NCI-H69 (cell line): Measurements from ENCODE around the gene SNX12.

Source experiments
- DNase-seq: peaks from one replicate; lab custom pipeline; 2025; lab: John Stamatoyannopoulos, UW

SNX12 gene

GRCh38 chrX:71068044-71068918 lies at the start of gene SNX12:
TSS of gene SNX12 (minus strand) at chrX:71068334. CDS start at chrX:71068306, 28 bp downstream.
- peak; percentile 96 for DNase-seq

DNA sequence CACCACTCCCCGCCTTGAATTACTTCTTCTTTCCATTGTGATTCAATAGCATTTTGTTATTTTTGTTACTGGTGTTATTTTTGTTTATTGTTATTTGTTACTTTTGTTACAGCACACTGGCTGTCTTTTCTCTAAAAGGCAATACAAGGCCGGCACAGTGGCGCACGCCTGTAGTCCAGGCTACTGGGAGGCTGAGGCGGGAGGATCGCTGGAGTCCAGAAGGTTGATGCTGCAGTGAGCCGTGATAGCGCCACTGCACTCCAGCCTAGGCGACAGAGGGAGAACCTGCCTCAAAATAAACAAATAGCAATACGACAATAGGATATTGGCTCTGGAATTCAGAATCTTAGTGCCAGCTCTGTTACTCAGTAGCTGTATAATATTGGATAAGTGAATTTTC lies 49.2 kb upstream of the SNX12 start:
- DNase-seq: no peak

DNA sequence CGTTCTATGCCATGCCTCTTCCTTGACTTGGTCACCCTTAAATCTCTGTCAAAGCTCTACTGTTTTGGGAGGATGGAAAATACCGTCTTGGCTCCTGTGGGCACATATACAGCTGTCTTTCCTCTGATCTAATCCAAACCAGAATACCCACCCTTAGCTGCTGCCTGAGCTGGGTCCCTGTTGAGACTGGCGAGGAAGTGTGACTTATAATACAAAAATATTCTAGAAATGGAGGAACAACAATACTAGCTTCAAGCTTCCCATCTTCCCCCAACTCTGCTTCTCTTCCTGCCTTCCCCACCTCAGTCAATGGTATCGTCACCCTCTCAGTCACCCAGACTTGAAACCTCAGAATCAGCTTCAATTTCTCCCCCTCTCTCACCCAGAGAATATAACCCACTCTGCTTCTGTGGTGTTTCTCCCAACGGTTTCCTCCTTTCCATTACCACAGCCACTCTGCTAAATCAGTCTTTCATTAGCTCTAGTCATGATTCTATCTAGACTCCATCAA lies 43.8 kb upstream of the SNX12 start:
- DNase-seq: no peak

GRCh38 chrX:71111141-71111843 lies 43.2 kb upstream of the SNX12 start, which contains the start of gene IL2RG:
TSS of gene IL2RG (minus strand) at chrX:71111577. CDS start at chrX:71111539, 38 bp downstream.
- DNase-seq: peak; percentile 22

GRCh38 chrX:71109051-71109450 lies 40.9 kb upstream of the SNX12 start:
- DNase-seq: no peak

- DNase-seq: no peak
These were observed 39.7 kb upstream of the SNX12 start for GRCh38 chrX:71107762-71108360.

GRCh38 chrX:71107245-71107644 lies 39.1 kb upstream of the SNX12 start:
- DNase-seq: no peak

DNA sequence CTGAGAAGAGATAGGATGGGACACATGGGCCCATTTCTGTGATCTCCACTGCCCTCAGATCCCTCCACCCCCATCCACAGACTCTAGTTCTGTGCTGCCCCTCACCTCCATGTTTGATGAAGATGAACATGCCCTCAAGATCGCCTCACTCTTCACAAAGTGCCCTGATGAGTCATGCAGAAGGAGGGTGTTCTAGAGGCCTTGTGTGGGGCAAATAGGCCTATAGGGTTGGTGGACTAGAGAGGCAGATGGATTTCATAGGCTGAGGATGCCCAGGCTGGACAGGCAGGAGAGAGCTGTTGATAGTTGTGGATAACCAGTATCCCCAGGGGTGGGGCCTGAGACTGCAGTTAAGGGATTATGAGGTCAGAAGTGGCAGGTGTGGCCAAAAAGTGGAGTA lies 38.3 kb upstream of the SNX12 start, which contains the start of gene CXorf65:
Gene CXorf65 (minus strand): TSS at position 314 of the 400 bp plus-strand sequence. CDS start 184 bp downstream, at position 130.
- DNase-seq: no peak

- DNase-seq: no peak
These were observed 37.5 kb upstream of the SNX12 start for GRCh38 chrX:71105628-71106027.

- peak; percentile 73 for DNase-seq
These were observed 35.2 kb upstream of the SNX12 start for GRCh38 chrX:71103110-71103983.

DNA sequence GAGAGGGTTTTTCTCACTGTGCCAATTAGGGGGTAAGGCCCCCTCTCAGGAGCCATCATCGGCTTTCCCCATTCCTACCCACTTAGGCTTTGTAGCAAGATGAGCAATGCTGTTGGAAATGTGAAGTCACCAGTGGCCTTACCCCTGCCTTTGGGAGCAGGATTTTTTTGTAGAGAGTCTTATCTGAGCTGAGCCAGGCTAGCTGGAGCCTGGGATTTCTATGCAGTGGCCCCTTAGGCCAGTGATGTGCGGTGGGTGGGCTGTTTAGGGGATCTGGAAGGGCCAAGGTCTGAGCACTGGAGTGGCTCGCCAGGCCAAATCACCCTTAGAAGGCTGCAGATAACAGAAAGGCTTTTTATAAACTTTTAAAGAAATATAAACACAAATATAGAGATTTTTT lies 34.2 kb upstream of the SNX12 start:
- no peak for DNase-seq

DNA sequence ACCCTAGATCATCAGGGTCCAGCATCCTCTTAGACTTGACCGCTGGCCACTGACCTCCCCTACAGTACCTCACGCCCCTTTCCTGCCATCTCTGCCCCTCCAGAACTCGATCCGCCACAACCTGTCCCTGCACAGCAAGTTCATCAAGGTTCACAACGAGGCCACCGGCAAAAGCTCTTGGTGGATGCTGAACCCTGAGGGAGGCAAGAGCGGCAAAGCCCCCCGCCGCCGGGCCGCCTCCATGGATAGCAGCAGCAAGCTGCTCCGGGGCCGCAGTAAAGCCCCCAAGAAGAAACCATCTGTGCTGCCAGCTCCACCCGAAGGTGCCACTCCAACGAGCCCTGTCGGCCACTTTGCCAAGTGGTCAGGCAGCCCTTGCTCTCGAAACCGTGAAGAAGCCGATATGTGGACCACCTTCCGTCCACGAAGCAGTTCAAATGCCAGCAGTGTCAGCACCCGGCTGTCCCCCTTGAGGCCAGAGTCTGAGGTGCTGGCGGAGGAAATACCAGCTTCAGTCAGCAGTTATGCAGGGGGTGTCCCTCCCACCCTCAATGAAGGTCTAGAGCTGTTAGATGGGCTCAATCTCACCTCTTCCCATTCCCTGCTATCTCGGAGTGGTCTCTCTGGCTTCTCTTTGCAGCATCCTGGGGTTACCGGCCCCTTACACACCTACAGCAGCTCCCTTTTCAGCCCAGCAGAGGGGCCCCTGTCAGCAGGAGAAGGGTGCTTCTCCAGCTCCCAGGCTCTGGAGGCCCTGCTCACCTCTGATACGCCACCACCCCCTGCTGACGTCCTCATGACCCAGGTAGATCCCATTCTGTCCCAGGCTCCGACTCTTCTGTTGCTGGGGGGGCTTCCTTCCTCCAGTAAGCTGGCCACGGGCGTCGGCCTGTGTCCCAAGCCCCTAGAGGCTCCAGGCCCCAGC lies 32.7 kb upstream of the SNX12 start:
- no peak for DNase-seq

- no peak for DNase-seq
These were observed 31.6 kb upstream of the SNX12 start for GRCh38 chrX:71099736-71100135.

DNA sequence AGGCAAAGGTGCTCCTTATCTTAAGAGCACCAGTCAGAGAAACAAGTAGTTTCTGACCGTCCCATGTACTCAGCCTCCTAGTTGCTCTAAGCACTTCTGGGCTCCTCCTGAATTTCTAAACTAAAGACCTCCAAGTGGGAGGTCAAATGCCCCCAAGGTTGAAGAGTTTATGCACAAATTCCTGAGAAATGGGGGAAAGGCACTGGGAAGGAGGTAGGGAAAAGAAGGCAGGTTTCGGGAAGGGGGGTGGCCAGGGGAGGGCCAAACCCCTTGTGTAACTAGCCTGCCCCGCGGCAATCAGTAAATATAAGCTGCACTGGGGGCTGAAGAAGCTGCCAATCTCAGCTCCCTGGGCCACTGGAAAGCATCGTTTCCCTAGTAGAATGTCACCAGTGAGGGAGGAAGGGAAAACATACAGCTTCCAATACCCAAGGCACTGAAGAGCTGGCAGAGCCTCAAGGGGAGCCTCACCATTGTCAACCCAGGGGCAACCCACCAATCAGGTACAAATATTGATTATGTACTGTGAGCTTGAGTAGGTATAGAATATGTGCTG lies 30.9 kb upstream of the SNX12 start:
- DNase-seq: peak; percentile 3

- peak; percentile 54 for DNase-seq
These were observed 30.2 kb upstream of the SNX12 start for GRCh38 chrX:71098302-71098701.

DNA sequence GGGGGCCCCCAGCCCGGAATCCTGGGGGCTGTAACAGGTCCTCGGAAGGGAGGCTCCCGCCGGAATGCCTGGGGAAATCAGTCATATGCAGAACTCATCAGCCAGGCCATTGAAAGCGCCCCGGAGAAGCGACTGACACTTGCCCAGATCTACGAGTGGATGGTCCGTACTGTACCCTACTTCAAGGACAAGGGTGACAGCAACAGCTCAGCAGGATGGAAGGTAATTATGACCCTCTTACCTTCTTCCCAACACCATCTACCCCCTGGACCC lies 28.6 kb upstream of the SNX12 start:
- peak; percentile 16 for DNase-seq

- DNase-seq: peak; percentile 78
These were observed 28.0 kb upstream of the SNX12 start for GRCh38 chrX:71095981-71096759.

DNA sequence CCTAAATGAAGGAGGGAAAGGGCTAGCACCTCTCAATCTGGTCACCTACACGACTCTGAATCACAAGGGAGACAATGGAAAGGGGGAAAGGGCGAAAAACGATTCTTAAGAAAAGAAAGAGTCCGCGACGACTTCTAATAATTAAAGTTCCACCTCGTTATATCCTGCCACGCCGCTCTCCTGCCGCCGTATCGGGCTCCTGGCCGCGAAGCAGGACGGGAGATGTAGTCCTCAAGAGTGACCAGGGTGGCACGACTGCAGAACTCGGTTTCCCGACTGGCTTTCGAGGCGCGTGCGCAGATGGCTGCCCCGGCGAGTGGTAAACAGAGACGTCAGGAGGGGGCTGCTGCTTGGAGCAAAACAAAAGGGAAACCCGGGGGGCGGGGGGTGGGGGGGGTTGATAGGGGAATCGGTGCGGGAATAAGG lies 27.4 kb upstream of the SNX12 start, which contains the start of gene FOXO4:
Gene FOXO4 (plus strand): TSS at position 297 of the 426 bp plus-strand sequence. CDS start 678 bp downstream, outside the sequence.
- peak; percentile 91 for DNase-seq

DNA sequence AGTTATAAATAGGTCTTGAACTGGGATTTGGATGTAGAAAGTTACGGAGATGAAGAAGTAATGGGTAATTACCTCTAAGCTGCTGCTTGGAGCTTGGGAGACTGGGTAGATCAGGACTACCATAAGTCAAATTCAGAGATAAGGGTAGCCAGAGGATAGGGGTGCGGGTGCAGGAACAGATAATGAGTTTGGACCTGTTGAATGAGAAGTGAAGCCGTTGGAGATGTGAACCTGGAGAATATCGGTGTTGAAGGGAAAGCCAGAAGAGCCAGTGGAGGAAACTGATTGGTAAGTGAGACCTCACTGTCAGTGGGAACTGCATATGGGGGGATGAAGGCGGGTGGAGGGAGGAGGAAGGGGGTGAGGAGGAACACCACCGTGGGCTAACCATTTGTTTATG lies 26.9 kb upstream of the SNX12 start:
- peak; percentile 27 for DNase-seq
